BLaER1 treated with 17β-estradiol and CSF1 and Interleukin-3, amounts not matched to agents 10 nM and 100 nM (cell line): ENCODE measurements around the gene ZBTB21.

Experiments
- H3K27ac ChIP-seq, 11 experiments: shearing (Covaris generic); formaldehyde crosslinking; 2 replicates each; pipeline ENCODE4 v1.8.1; 2022
- H3K27me3 ChIP-seq, 11 experiments: shearing (Covaris generic); formaldehyde crosslinking; 2 replicates each; pipeline ENCODE4 v1.8.1; 2022
- H3K36me3 ChIP-seq, 11 experiments: shearing (Covaris generic); formaldehyde crosslinking; 2 replicates each; pipeline ENCODE4 v1.8.1; 2022
- H3K4me1 ChIP-seq, 10 experiments: shearing (Covaris generic); formaldehyde crosslinking; 2 replicates each; pipeline ENCODE4 v1.8.1; 2022
- H3K4me2 ChIP-seq, 11 experiments: shearing (Covaris generic); formaldehyde crosslinking; 2 replicates each; pipeline ENCODE4 v1.8.1; 2022
- H3K4me3 ChIP-seq, 10 experiments: shearing (Covaris generic); formaldehyde crosslinking; 2 replicates each; pipeline ENCODE4 v1.8.1; 2022
- H3K9ac ChIP-seq, 11 experiments: shearing (Covaris generic); formaldehyde crosslinking; 2 replicates each; pipeline ENCODE4 v1.8.1; 2022
- H3K9me3 ChIP-seq, 11 experiments: shearing (Covaris generic); formaldehyde crosslinking; replicated peaks in 1 of 11; 2 replicates each; pipeline ENCODE4 v1.8.1; 2022
- H4K20me1 ChIP-seq, 11 experiments: shearing (Covaris generic); formaldehyde crosslinking; 2 replicates each; pipeline ENCODE4 v1.8.1; 2022
- Cebpa-rat ChIP-seq, 11 experiments: shearing (Covaris generic); IDR thresholded peaks; 2 replicates each; pipeline ENCODE4 v1.8.1; 2022

Gene ZBTB21

GRCh38 chr21:42027085-42027821 is 17.1 kb upstream of the ZBTB21 start:
- Histone ChIP-seq H3K9me3 (no peaks in the 10 kb centered on the region), H3K36me3 (no peaks in the 10 kb centered on the region), H3K4me1 (peaks cover 0 to 9% (median 6%) of the 10 kb centered on the region in 10 experiments; a peak in 8 of 20 replicates), H3K4me2 (no peak overlapping the region), H3K27ac (no peak overlapping the region), H3K27me3 (no peaks in the 10 kb centered on the region), H3K9ac (no peak overlapping the region), H4K20me1 (no peaks in the 10 kb centered on the region), H3K4me3 (no peak overlapping the region)
- no peak for TF ChIP-seq Cebpa-rat (IDR thresholded peaks at IDR 0.05)

- Histone ChIP-seq H3K9me3 (no peaks in the 10 kb centered on the region), H3K4me3 (no peak overlapping the region), H4K20me1 (no peaks in the 10 kb centered on the region), H3K36me3 (no peaks in the 10 kb centered on the region), H3K27me3 (no peaks in the 10 kb centered on the region), H3K27ac (no peak overlapping the region), H3K9ac (no peak overlapping the region), H3K4me1 (no peaks in the 10 kb centered on the region; a peak in 1 of 20 replicates), H3K4me2 (no peak overlapping the region)
- TF ChIP-seq Cebpa-rat (IDR thresholded peaks at IDR 0.05): no peak
These were observed 15.9 kb upstream of the ZBTB21 start for GRCh38 chr21:42026082-42026435.

GRCh38 chr21:42025376-42026081 is 15.4 kb upstream of the ZBTB21 start:
- H3K4me2 ChIP-seq: no peak overlapping the region
- no peak overlapping the region for H3K9ac ChIP-seq
- H3K4me3 ChIP-seq: no peak overlapping the region
- H3K27ac ChIP-seq: no peak overlapping the region
- no peaks in the 10 kb centered on the region for H3K36me3 ChIP-seq
- no peaks in the 10 kb centered on the region for H3K9me3 ChIP-seq
- H4K20me1 ChIP-seq: no peaks in the 10 kb centered on the region
- H3K4me1 ChIP-seq: no peaks in the 10 kb centered on the region; a peak in 1 of 20 replicates
- H3K27me3 ChIP-seq: no peaks in the 10 kb centered on the region
- TF ChIP-seq Cebpa-rat (IDR thresholded peaks at IDR 0.05): no peak

- Histone ChIP-seq H3K27me3 (no peaks in the 10 kb centered on the region), H3K4me2 (no peak overlapping the region), H3K9me3 (no peaks in the 10 kb centered on the region), H3K4me1 (no peaks in the 10 kb centered on the region; a peak in 1 of 20 replicates), H3K27ac (no peak overlapping the region), H3K9ac (no peak overlapping the region), H3K4me3 (no peak overlapping the region), H3K36me3 (no peaks in the 10 kb centered on the region), H4K20me1 (no peaks in the 10 kb centered on the region)
- no peak for TF ChIP-seq Cebpa-rat (IDR thresholded peaks at IDR 0.05)
These were observed 12.7 kb upstream of the ZBTB21 start for GRCh38 chr21:42022906-42023305.

- Histone ChIP-seq H3K9me3 (no peaks in the 10 kb centered on the region), H3K27me3 (no peaks in the 10 kb centered on the region), H3K9ac (no peak overlapping the region), H3K4me1 (no peaks in the 10 kb centered on the region), H3K4me3 (no peak overlapping the region), H3K4me2 (no peak overlapping the region), H3K36me3 (no peaks in the 10 kb centered on the region), H3K27ac (no peak overlapping the region), H4K20me1 (no peaks in the 10 kb centered on the region)
- no peak for TF ChIP-seq Cebpa-rat (IDR thresholded peaks at IDR 0.05)
These were observed 11.9 kb upstream of the ZBTB21 start for GRCh38 chr21:42022091-42022430.

- TF ChIP-seq Cebpa-rat (IDR thresholded peaks at IDR 0.05): no peak
- Histone ChIP-seq H4K20me1 (no peaks in the 10 kb centered on the region), H3K9ac (no peak overlapping the region), H3K4me3 (no peak overlapping the region), H3K27me3 (no peaks in the 10 kb centered on the region), H3K4me1 (no peaks in the 10 kb centered on the region), H3K27ac (no peak overlapping the region), H3K9me3 (no peaks in the 10 kb centered on the region), H3K4me2 (no peak overlapping the region), H3K36me3 (no peaks in the 10 kb centered on the region)
These were observed 11.4 kb upstream of the ZBTB21 start for GRCh38 chr21:42021371-42022090.

GRCh38 chr21:42019706-42020105 is 9.5 kb upstream of the ZBTB21 start:
- H3K4me1 ChIP-seq: no peaks in the 10 kb centered on the region
- H3K27ac ChIP-seq: no peak overlapping the region
- TF ChIP-seq Cebpa-rat (IDR thresholded peaks at IDR 0.05): no peak
- no peak overlapping the region for H3K9ac ChIP-seq
- H3K27me3 ChIP-seq: no peaks in the 10 kb centered on the region
- no peak overlapping the region for H3K4me3 ChIP-seq
- H3K4me2 ChIP-seq: no peak overlapping the region
- H4K20me1 ChIP-seq: no peaks in the 10 kb centered on the region
- H3K36me3 ChIP-seq: no peaks in the 10 kb centered on the region
- H3K9me3 ChIP-seq: peaks cover 0 to 5% (median 2%) of the 10 kb centered on the region in 11 experiments; a peak in 8 of 22 replicates

GRCh38 chr21:42019101-42019605 is 9.0 kb upstream of the ZBTB21 start:
- TF ChIP-seq Cebpa-rat (IDR thresholded peaks at IDR 0.05): no peak
- no peak overlapping the region for H3K4me2 ChIP-seq
- H3K9me3 ChIP-seq: peaks cover 0 to 8% (median 6%) of the 10 kb centered on the region in 11 experiments; a peak in 8 of 22 replicates
- no peaks in the 10 kb centered on the region for H3K4me1 ChIP-seq
- H4K20me1 ChIP-seq: no peaks in the 10 kb centered on the region
- no peak overlapping the region for H3K27ac ChIP-seq
- H3K27me3 ChIP-seq: no peaks in the 10 kb centered on the region
- H3K36me3 ChIP-seq: no peaks in the 10 kb centered on the region
- no peak overlapping the region for H3K9ac ChIP-seq
- H3K4me3 ChIP-seq: no peak overlapping the region

GRCh38 chr21:42017022-42017421 is 6.9 kb upstream of the ZBTB21 start:
- Histone ChIP-seq H3K36me3 (no peaks in the 10 kb centered on the region), H3K9me3 (peaks cover 0 to 8% (median 6%) of the 10 kb centered on the region in 11 experiments; a peak in 8 of 22 replicates), H3K27me3 (peaks cover 11 to 16% (median 15%) of the 10 kb centered on the region in 11 experiments), H3K9ac (no peak overlapping the region), H3K4me2 (no peak overlapping the region), H3K4me3 (no peak overlapping the region), H3K27ac (no peak overlapping the region), H3K4me1 (no peaks in the 10 kb centered on the region), H4K20me1 (no peaks in the 10 kb centered on the region)
- TF ChIP-seq Cebpa-rat (IDR thresholded peaks at IDR 0.05): no peak
